IMR-90 (cell line): Measurements from ENCODE around the gene SLC12A7. TPM values are rescaled to one million over a fixed set of nuclear protein-coding genes. Genes with fewer than 3 reads are reported as not detected.

Experiments
- ATAC-seq: fragments of 200-7000 bp; cut with Tn5 transposase; 2 replicates; pipeline ENCODE4 v1.9.1; 2020; ENCODE audit warnings: low read depth, mild to moderate bottlenecking, moderate library complexity
- BruUV-seq: library from RNA; stranded (reverse); fragments of 400-500 nt; replicated peaks from 2 replicates; lab custom pipeline; 2021; lab: Mats Ljungman, UMichigan
- CTCF ChIA-PET: fragments of 300-600 bp; formaldehyde crosslinking; extraction: SDS; loops from one replicate; lab custom pipeline; 2021; ENCODE audit warnings: antibody characterized with exemption; lab: Yijun Ruan, JAX
- POLR2A ChIA-PET: fragments of 300-600 bp; sonication (Branson Sonifier 250); formaldehyde crosslinking; loops from one replicate; lab custom pipeline; 2022; ENCODE audit warnings: antibody characterized with exemption; ENCODE audit not compliant: unreplicated experiment; lab: Charles Lee
- DNase-seq: peaks from one replicate; pipeline ENCODE4 v3.0.0; 2013
- H2AFZ ChIP-seq: replicated peaks from 2 replicates; pipeline ENCODE3; 2013; ENCODE audit warnings: low read length, mild to moderate bottlenecking; ENCODE audit not compliant: poor library complexity
- H2AK5ac ChIP-seq: 2 replicates; pipeline ENCODE4 v1.6.1; 2013; ENCODE audit warnings: low read depth, low read length, inconsistent platforms
- H2AK9ac ChIP-seq: replicated peaks from 2 replicates; pipeline ENCODE3; 2013; ENCODE audit warnings: mild to moderate bottlenecking, low read depth, low read length, moderate library complexity; ENCODE audit not compliant: poor library complexity
- H2BK120ac ChIP-seq: 2 replicates; pipeline ENCODE4 v1.6.1; 2013; ENCODE audit warnings: low read depth, low read length, inconsistent platforms
- H2BK15ac ChIP-seq: 3 replicates; pipeline ENCODE4 v1.6.1; 2013; ENCODE audit warnings: low read depth, low read length, inconsistent platforms
- H2BK20ac ChIP-seq: 2 replicates; pipeline ENCODE4 v1.6.1; 2013; ENCODE audit warnings: low read depth, mild to moderate bottlenecking, inconsistent platforms, low read length, moderate library complexity
- H2BK5ac ChIP-seq: 2 replicates; pipeline ENCODE4 v1.6.1; 2013; ENCODE audit warnings: mild to moderate bottlenecking, low read depth, low read length, inconsistent platforms; ENCODE audit not compliant: poor library complexity, severe bottlenecking
- H3K14ac ChIP-seq: replicated peaks from 2 replicates; pipeline ENCODE4 v1.6.1; 2013; ENCODE audit warnings: low read depth, low read length, inconsistent platforms
- H3K18ac ChIP-seq: 2 replicates; pipeline ENCODE4 v1.6.1; 2013; ENCODE audit warnings: low read depth, low read length, control low read depth
- H3K23ac ChIP-seq: 2 replicates; pipeline ENCODE4 v1.6.1; 2013; ENCODE audit warnings: low read depth, low read length, inconsistent platforms
- H3K27ac ChIP-seq: 2 replicates; pipeline ENCODE4 v1.5.1; 2013; ENCODE audit warnings: mild to moderate bottlenecking, control low read depth, low read length; ENCODE audit not compliant: insufficient read depth
- H3K27me3 ChIP-seq: 2 replicates; pipeline ENCODE4 v1.6.1; 2013; ENCODE audit warnings: low read length; ENCODE audit not compliant: control insufficient read depth, insufficient read depth
- H3K36me3 ChIP-seq: 2 replicates; pipeline ENCODE4 v1.6.1; 2013; ENCODE audit warnings: low read length, mixed read lengths; ENCODE audit not compliant: control insufficient read depth, insufficient read depth
- H3K4ac ChIP-seq: 2 replicates; pipeline ENCODE4 v1.6.1; 2013; ENCODE audit warnings: low read depth, low read length, inconsistent platforms
- H3K4me1 ChIP-seq: 2 replicates; pipeline ENCODE4 v1.6.1; 2013; ENCODE audit warnings: low read length, mixed read lengths; ENCODE audit not compliant: control insufficient read depth, insufficient read depth
- H3K4me2 ChIP-seq: 2 replicates; pipeline ENCODE4 v1.6.1; 2013; ENCODE audit warnings: low read depth, mild to moderate bottlenecking, control low read depth, low read length, moderate library complexity
- H3K4me3 ChIP-seq: 2 replicates; pipeline ENCODE4 v1.5.1; 2013; ENCODE audit warnings: low read depth, mild to moderate bottlenecking, control low read depth, low read length, moderate library complexity; ENCODE audit not compliant: insufficient read depth
- H3K56ac ChIP-seq: 2 replicates; pipeline ENCODE4 v1.6.1; 2013; ENCODE audit warnings: low read length, inconsistent platforms; ENCODE audit not compliant: insufficient read depth; ENCODE audit errors: extremely low read depth
- H3K79me1 ChIP-seq, 2 experiments: 2 replicates each; pipeline ENCODE4 v1.6.1; 2013; ENCODE audit warnings: low read length in 2 of 2, inconsistent platforms in 1 of 2, low read depth in 1 of 2
- H3K9ac ChIP-seq: 2 replicates; pipeline ENCODE4 v1.6.1; 2013; ENCODE audit warnings: low read depth, low read length, control low read depth
- H3K9me1 ChIP-seq: 2 replicates; pipeline ENCODE4 v1.6.1; 2013; ENCODE audit warnings: low read length, inconsistent platforms; ENCODE audit not compliant: insufficient read depth
- H3K9me3 ChIP-seq: 2 replicates; pipeline ENCODE4 v1.6.1; 2013; ENCODE audit warnings: low read length; ENCODE audit not compliant: control insufficient read depth, insufficient read depth
- H4K20me1 ChIP-seq: 2 replicates; pipeline ENCODE4 v1.6.1; 2013; ENCODE audit warnings: low read length, inconsistent platforms; ENCODE audit not compliant: insufficient read depth
- H4K5ac ChIP-seq: 2 replicates; pipeline ENCODE4 v1.6.1; 2013; ENCODE audit warnings: mild to moderate bottlenecking, low read depth, low read length, control low read depth
- H4K8ac ChIP-seq, 2 experiments: 2 replicates each; pipeline ENCODE4 v1.6.1; 2013; ENCODE audit warnings: low read depth in 2 of 2, low read length in 2 of 2, control low read depth in 1 of 2, inconsistent platforms in 1 of 2
- H4K91ac ChIP-seq: 2 replicates; pipeline ENCODE4 v1.6.1; 2013; ENCODE audit warnings: low read depth, low read length, inconsistent platforms; ENCODE audit not compliant: insufficient read depth
- BHLHE40 ChIP-seq: fragments of 150-350 bp; IDR thresholded peaks from 2 replicates; pipeline ENCODE4 v1.6.1; 2016; ENCODE audit warnings: mild to moderate bottlenecking, low read depth, low read length
- CEBPB ChIP-seq: IDR thresholded peaks from 2 replicates; pipeline ENCODE4 v1.6.1; 2012; ENCODE audit warnings: low read depth, low read length, improper control_type of control experiment
- CHD1 ChIP-seq: IDR thresholded peaks from 2 replicates; pipeline ENCODE4 v1.6.1; 2012; ENCODE audit warnings: low read depth, low read length, improper control_type of control experiment
- FOS ChIP-seq: fragments of 150-350 bp; IDR thresholded peaks from 2 replicates; pipeline ENCODE4 v1.6.1; 2016; ENCODE audit warnings: low read depth, low read length
- MAFK ChIP-seq: IDR thresholded peaks from 2 replicates; pipeline ENCODE4 v1.6.1; 2012; ENCODE audit warnings: low read depth, low read length, improper control_type of control experiment
- MAZ ChIP-seq: IDR thresholded peaks from 2 replicates; pipeline ENCODE4 v1.6.1; 2012; ENCODE audit warnings: low read depth, mild to moderate bottlenecking, low read length, improper control_type of control experiment, moderate library complexity, borderline replicate concordance
- MXI1 ChIP-seq: IDR thresholded peaks from 2 replicates; pipeline ENCODE4 v1.6.1; 2012; ENCODE audit warnings: low read depth, mild to moderate bottlenecking, low read length, moderate library complexity, borderline replicate concordance
- NFE2L2 ChIP-seq: fragments of 150-350 bp; IDR thresholded peaks from 2 replicates; pipeline ENCODE4 v1.6.1; 2016; ENCODE audit warnings: low read depth, mild to moderate bottlenecking, low read length
- POLR2A ChIP-seq: IDR thresholded peaks from 2 replicates; pipeline ENCODE4 v1.6.1; 2012; ENCODE audit warnings: mild to moderate bottlenecking, low read depth, low read length
- RAD21 ChIP-seq: IDR thresholded peaks from 2 replicates; pipeline ENCODE4 v1.6.1; 2012; ENCODE audit warnings: low read length, improper control_type of control experiment
- RCOR1 ChIP-seq: IDR thresholded peaks from 2 replicates; pipeline ENCODE4 v1.6.1; 2012; ENCODE audit warnings: mild to moderate bottlenecking, low read length, improper control_type of control experiment; ENCODE audit not compliant: insufficient replicate concordance
- RFX5 ChIP-seq: IDR thresholded peaks from 2 replicates; pipeline ENCODE4 v1.8.0; 2012; ENCODE audit warnings: low read depth, mild to moderate bottlenecking, low read length, moderate library complexity
- SMC3 ChIP-seq: fragments of 150-350 bp; IDR thresholded peaks from 2 replicates; pipeline ENCODE4 v1.6.1; 2016; ENCODE audit warnings: low read depth, mild to moderate bottlenecking, antibody characterized with exemption, low read length, moderate library complexity
- WGBS, 2 experiments: methylation state at CpG; one replicate each; pipeline versions ENCODE4 v1.1.5 to v1.1.7; 2013; ENCODE audit warnings: missing lambda C conversion rate in 2 of 2; ENCODE audit not compliant: insufficient read length in 1 of 2; ENCODE audit errors: extremely low coverage in 2 of 2; 5-methylcytosine and 5-hydroxymethylcytosine counted together
- dilution Hi-C: fragments of 300-500 bp; cut with HindIII; formaldehyde crosslinking; loops from one replicate; pipeline ENCODE4 v1.14.3; 2018; ENCODE audit warnings: low sequenced_read_pairs; ENCODE audit not compliant: unreplicated experiment
- in situ Hi-C: fragments of 300-500 bp; cut with MboI; formaldehyde crosslinking; loops from 3 replicates; pipeline ENCODE4 v1.14.3; 2019; ENCODE audit warnings: low sequenced_read_pairs, inconsistent platforms, mixed read lengths
- intact Hi-C: fragments of 100-400 bp; cut with micrococcal nuclease; formaldehyde crosslinking; loops from 2 replicates; pipeline ENCODE4 v1.10.0; 2022
- polyA plus RNA-seq, 3 experiments: library from polyadenylated mRNA; depleted of rRNA; stranded (reverse); fragments of >200 nt; gene quantifications; 2 replicates each; pipeline ENCODE4 v1.2.3, GENCODE V29; 2012; ENCODE audit warnings: low replicate concordance in 1 of 3
- total RNA-seq: library from RNA; depleted of rRNA; stranded (reverse); fragments of >200 nt; gene quantifications from 2 replicates; pipeline ENCODE4 v1.2.3, GENCODE V29; 2012
- TF ChIP-seq, protein P1 (sequence below): fragments of 150-350 bp; IDR thresholded peaks from 2 replicates; pipeline ENCODE4 v1.6.1; 2016; ENCODE audit warnings: low read depth, mild to moderate bottlenecking, low read length, moderate library complexity, borderline replicate concordance
- TF ChIP-seq, protein P2 (sequence below): conservative IDR thresholded peaks from 2 replicates; pipeline ENCODE4 v1.5.1; 2012; ENCODE audit warnings: mild to moderate bottlenecking, low read depth, low read length, improper control_type of control experiment
- TF ChIP-seq, protein P3 (sequence below): fragments of 150-350 bp; IDR thresholded peaks from 2 replicates; pipeline ENCODE4 v1.6.1; 2017; ENCODE audit warnings: mild to moderate bottlenecking, antibody characterized with exemption, low read length, low read depth

SLC12A7 gene
- total and polyA plus RNA-seq, 2 of the 4 experiments (the other 2 are of a cell fraction), result 3.0 to 6.1 TPM

DNA sequence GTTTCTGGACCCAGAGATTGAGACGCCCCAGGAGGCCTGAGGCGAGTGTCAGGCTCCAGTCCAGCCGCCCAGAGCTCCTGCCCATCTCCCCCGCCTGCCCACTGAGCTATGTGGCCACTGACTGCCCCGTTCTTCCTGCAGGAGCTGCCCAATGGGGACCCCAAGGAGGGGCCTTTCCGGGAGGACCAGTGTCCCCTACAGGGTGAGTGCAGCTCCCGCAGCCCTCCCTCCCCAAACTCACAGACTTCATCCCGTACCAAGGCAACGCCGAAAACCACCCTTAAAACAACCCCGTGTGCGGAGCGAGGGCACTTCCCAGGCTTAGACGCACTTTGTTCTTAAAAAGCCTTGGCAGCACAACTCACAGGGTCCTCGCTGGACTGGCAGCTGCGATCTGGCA, 79.9 kb downstream of the SLC12A7 start:
- no peak overlapping the region for H2AK5ac ChIP-seq
- no peaks in the 10 kb centered on the region for H3K36me3 ChIP-seq
- H3K56ac ChIP-seq, result no peak overlapping the region
- H2AFZ ChIP-seq, result no peak overlapping the region
- no peak overlapping the region for H3K4me3 ChIP-seq
- intact Hi-C loops, result no loop called here
- no peaks in the 10 kb centered on the region for H3K79me1 ChIP-seq
- no peaks in the 10 kb centered on the region for H3K9me1 ChIP-seq
- H3K27me3 ChIP-seq, result peaks cover 18% of the 10 kb centered on the region
- no peak overlapping the region for H4K8ac ChIP-seq
- no peak for TF ChIP-seq SMC3
- TF ChIP-seq, protein P1, sequence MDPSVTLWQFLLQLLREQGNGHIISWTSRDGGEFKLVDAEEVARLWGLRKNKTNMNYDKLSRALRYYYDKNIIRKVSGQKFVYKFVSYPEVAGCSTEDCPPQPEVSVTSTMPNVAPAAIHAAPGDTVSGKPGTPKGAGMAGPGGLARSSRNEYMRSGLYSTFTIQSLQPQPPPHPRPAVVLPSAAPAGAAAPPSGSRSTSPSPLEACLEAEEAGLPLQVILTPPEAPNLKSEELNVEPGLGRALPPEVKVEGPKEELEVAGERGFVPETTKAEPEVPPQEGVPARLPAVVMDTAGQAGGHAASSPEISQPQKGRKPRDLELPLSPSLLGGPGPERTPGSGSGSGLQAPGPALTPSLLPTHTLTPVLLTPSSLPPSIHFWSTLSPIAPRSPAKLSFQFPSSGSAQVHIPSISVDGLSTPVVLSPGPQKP, result no peak
- TF ChIP-seq MXI1, result no peak
- no peak for TF ChIP-seq RFX5
- no peak for TF ChIP-seq MAZ
- TF ChIP-seq CHD1, result no peak
- TF ChIP-seq MAFK, result no peak
- no peak for TF ChIP-seq POLR2A
- TF ChIP-seq FOS, result no peak
- TF ChIP-seq RCOR1, result no peak
- no peak for TF ChIP-seq BHLHE40
- no peak for TF ChIP-seq RAD21
- TF ChIP-seq, protein P2, sequence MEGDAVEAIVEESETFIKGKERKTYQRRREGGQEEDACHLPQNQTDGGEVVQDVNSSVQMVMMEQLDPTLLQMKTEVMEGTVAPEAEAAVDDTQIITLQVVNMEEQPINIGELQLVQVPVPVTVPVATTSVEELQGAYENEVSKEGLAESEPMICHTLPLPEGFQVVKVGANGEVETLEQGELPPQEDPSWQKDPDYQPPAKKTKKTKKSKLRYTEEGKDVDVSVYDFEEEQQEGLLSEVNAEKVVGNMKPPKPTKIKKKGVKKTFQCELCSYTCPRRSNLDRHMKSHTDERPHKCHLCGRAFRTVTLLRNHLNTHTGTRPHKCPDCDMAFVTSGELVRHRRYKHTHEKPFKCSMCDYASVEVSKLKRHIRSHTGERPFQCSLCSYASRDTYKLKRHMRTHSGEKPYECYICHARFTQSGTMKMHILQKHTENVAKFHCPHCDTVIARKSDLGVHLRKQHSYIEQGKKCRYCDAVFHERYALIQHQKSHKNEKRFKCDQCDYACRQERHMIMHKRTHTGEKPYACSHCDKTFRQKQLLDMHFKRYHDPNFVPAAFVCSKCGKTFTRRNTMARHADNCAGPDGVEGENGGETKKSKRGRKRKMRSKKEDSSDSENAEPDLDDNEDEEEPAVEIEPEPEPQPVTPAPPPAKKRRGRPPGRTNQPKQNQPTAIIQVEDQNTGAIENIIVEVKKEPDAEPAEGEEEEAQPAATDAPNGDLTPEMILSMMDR, result no peak
- TF ChIP-seq CEBPB, result no peak
- no peak for TF ChIP-seq NFE2L2
- TF ChIP-seq, protein P3, sequence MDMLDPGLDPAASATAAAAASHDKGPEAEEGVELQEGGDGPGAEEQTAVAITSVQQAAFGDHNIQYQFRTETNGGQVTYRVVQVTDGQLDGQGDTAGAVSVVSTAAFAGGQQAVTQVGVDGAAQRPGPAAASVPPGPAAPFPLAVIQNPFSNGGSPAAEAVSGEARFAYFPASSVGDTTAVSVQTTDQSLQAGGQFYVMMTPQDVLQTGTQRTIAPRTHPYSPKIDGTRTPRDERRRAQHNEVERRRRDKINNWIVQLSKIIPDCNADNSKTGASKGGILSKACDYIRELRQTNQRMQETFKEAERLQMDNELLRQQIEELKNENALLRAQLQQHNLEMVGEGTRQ, result no peak
- no peak overlapping the region for H2BK15ac ChIP-seq
- H2BK120ac ChIP-seq, result no peak overlapping the region
- dilution Hi-C loops, result no loop called here
- no peak overlapping the region for H3K4me2 ChIP-seq
- BruUV-seq, result no TSS peak
- ATAC-seq, result no peak
- in situ Hi-C loops, result no loop called here
- 50% methylated on average over 2 of the region's 16 CpGs; no CpG with 5 or more reads in 1 of the 2 experiments for WGBS, 2 experiments
- no peak overlapping the region for H2AK9ac ChIP-seq
- no peak overlapping the region for H4K91ac ChIP-seq
- no peak overlapping the region for H3K23ac ChIP-seq
- POLR2A ChIA-PET, result no interaction called here
- no peak overlapping the region for H4K5ac ChIP-seq
- no peak overlapping the region for H3K18ac ChIP-seq
- H3K9me3 ChIP-seq, result no peaks in the 10 kb centered on the region
- H2BK5ac ChIP-seq, result no peak overlapping the region
- no peak for DNase-seq
- no peaks in the 10 kb centered on the region for H4K20me1 ChIP-seq
- no peak overlapping the region for H2BK20ac ChIP-seq
- H3K4me1 ChIP-seq, result no peaks in the 10 kb centered on the region
- CTCF ChIA-PET, result no interaction called here
- H3K27ac ChIP-seq, result no peak overlapping the region
- H3K4ac ChIP-seq, result no peak overlapping the region
- H3K9ac ChIP-seq, result no peak overlapping the region
- no peak overlapping the region for H3K14ac ChIP-seq
